Activated CD4-positive, alpha-beta T cell treated with anti-CD3 and anti-CD28 coated beads, Interleukin-2, amount 10 ng/mL, durations not matched to agents 7 days and 5 days (primary cell): Measurements from ENCODE around the gene LDB1. TPM values are rescaled to one million over a fixed set of nuclear protein-coding genes. Genes with fewer than 3 reads are reported as not detected.

ENCODE experiments used
- CTCF ChIA-PET: fragments of 350-600 bp; sonication (Branson Sonifier 250); formaldehyde crosslinking; loops from one replicate; lab custom pipeline; 2021; ENCODE audit warnings: antibody characterized with exemption; lab: Charles Lee
- POLR2A ChIA-PET: fragments of 350-600 bp; sonication (Branson Sonifier 250); formaldehyde crosslinking; loops from one replicate; lab custom pipeline; 2021; ENCODE audit warnings: antibody characterized with exemption; lab: Charles Lee
- DNase-seq: peaks from one replicate; pipeline ENCODE4 v3.0.0-alpha.2; 2020
- H3K27ac Mint-ChIP-seq: one replicate; pipeline ENCODE4 v1.8.0; 2021; ENCODE audit warnings: mild to moderate bottlenecking, moderate library complexity, mixed read lengths
- H3K27me3 Mint-ChIP-seq: one replicate; pipeline ENCODE4 v1.8.0; 2021; ENCODE audit warnings: mixed read lengths
- H3K36me3 Mint-ChIP-seq: one replicate; pipeline ENCODE4 v1.8.0; 2021; ENCODE audit warnings: low read depth, mixed read lengths
- H3K4me1 Mint-ChIP-seq: one replicate; pipeline ENCODE4 v1.8.0; 2021; ENCODE audit warnings: mixed read lengths
- H3K4me3 Mint-ChIP-seq: one replicate; pipeline ENCODE4 v1.8.0; 2021; ENCODE audit warnings: mild to moderate bottlenecking, moderate library complexity, mixed read lengths
- H3K9me3 Mint-ChIP-seq: one replicate; pipeline ENCODE4 v1.8.0; 2021; ENCODE audit warnings: mixed read lengths
- total RNA-seq, 2 experiments: library from RNA; stranded (reverse); gene quantifications; one replicate each; pipeline ENCODE4 v1.2.3, GENCODE V29; 2021

Gene LDB1
- total RNA-seq, 2 experiments from 2014 or later = 96.2 to 105 TPM

DNA sequence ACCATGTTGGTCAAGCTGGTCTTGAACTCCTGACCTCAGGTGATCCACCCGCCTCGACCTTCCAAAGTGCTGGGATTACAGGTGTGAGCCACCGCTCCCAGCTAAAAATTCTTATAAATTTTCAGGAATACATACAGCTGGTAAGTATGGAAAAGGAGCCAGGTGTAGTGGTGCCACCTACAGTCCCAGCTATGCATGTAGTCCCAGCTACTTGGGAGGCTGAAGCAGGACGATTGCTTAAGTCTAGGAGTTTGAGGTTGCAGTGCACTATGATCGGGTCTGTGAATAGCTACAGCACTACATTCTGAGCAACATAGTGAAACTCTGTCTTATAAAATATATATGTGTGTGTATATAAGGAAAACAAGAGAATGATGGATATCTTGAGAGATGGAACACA is 19.0 kb downstream of the LDB1 start:
- Mint-ChIP-seq H3K27me3 (no peaks in the 10 kb centered on the region), H3K27ac (no peak overlapping the region), H3K9me3 (no peaks in the 10 kb centered on the region), H3K4me1 (peaks cover 18% of the 10 kb centered on the region), H3K36me3 (peaks cover 9% of the 10 kb centered on the region), H3K4me3 (no peak overlapping the region)
- no peak for DNase-seq
- CTCF ChIA-PET = interaction anchor here (0.7 to 1.6 kb wide), 7 partner anchors 8 to 85 kb away, joined by 3 to 13 read pairs (median 4); no protein-coding TSS in a partner anchor
- POLR2A ChIA-PET = no interaction called here

DNA sequence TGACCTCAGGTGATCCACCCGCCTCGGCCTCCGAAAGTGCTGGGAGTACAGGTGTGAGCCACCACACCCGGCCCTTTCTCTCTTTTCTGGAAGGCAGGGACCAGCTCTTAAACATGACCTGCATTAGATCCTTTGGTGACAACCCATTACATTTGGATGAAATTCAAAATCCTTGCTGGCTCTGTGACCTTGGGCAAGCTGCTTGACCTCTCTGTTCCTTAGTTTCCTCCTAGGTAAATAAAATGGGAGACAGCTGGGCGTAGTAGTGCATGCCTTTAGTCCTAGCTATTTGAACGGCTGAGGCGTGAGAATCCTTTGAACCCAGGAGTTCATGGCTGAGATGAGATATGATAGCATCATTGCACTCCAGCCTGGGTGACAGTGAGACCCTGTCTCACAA is 23.7 kb downstream of the LDB1 start:
- H3K36me3 Mint-ChIP-seq = peaks cover 6% of the 10 kb centered on the region
- H3K27ac Mint-ChIP-seq = no peak overlapping the region
- no peak overlapping the region for H3K4me3 Mint-ChIP-seq
- H3K4me1 Mint-ChIP-seq = no peaks in the 10 kb centered on the region
- POLR2A ChIA-PET = no interaction called here
- H3K9me3 Mint-ChIP-seq = no peaks in the 10 kb centered on the region
- CTCF ChIA-PET = interaction anchor here (0.9 to 1.4 kb wide), 2 partner anchors 18 to 27 kb away, joined by 3 read pairs; no protein-coding TSS in a partner anchor
- no peak for DNase-seq
- H3K27me3 Mint-ChIP-seq = no peaks in the 10 kb centered on the region

DNA sequence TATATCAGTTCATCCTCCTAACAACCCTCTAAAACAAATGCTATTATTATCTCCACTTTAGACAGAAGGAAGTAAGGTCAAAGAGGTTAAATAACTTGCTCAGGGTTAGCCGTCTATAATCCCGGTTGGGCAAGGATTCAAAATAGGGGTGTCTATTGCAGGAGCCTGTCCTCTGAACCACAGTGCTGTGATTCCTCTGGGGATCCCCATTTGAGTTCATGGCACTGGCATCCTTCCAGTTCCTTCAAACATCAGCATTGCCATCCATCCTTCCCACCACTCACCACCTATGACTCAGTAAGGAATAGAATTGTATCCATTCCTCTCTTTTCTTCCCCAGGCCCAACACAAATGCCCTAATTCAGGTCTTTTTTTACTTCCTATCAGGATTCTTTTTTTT is 29.4 kb downstream of the LDB1 start:
- ChIA-PET CTCF (interaction anchor here (1.2 kb wide), 1 partner anchor 10 kb away, joined by 5 read pairs; no protein-coding TSS in a partner anchor), POLR2A (no interaction called here)
- Mint-ChIP-seq H3K27ac (no peak overlapping the region), H3K4me1 (no peaks in the 10 kb centered on the region), H3K27me3 (no peaks in the 10 kb centered on the region), H3K4me3 (no peak overlapping the region), H3K36me3 (peaks cover 3% of the 10 kb centered on the region), H3K9me3 (no peaks in the 10 kb centered on the region)
- DNase-seq = no peak

DNA sequence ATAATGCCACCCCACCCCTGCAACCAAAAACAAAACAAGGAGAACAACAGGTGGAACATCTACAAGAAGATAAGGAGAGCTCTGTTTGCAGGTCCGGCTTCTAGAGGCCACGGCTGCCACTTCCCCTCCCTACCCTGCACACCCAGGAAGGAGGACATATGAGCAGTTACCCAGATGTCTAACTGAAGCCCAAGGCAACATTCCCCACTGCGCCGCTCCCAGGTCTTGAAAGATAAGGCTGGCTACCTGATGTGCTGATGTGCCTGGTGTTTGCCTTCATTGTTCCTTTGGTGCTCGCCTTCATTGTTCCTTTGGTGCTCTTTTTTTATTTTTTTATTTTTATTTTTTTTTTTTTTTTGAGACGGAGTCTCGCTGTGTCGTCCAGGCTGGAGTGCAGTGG is 34.0 kb downstream of the LDB1 start:
- Mint-ChIP-seq H3K4me1 (no peaks in the 10 kb centered on the region), H3K9me3 (no peaks in the 10 kb centered on the region), H3K27me3 (no peaks in the 10 kb centered on the region), H3K27ac (no peak overlapping the region), H3K4me3 (no peak overlapping the region), H3K36me3 (peaks cover 2% of the 10 kb centered on the region)
- no peak for DNase-seq
- POLR2A ChIA-PET = no interaction called here
- CTCF ChIA-PET = interaction anchor here (0.6 to 2.0 kb wide), 4 partner anchors 14 to 284 kb away, joined by 3 to 7 read pairs (median 3); no protein-coding TSS in a partner anchor

DNA sequence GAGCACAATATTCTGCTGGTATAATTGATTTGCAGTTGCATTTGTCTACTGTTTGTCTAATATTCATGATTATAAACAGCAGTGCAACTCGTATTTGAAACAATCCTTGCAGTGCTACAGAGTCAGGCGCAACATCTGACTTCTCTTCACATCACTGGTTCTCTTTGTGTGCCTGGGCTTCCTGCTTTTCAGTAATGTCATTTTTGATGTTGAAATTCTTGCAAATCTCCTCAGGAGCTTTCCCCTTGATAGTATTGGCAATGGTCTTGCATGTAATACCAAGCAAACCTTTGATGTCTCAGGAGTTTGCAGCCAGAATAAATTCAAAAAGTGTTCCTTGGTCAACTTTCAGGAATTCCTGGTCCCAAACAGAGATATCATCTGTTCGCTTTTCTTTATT is 34.8 kb downstream of the LDB1 start:
- H3K4me3 Mint-ChIP-seq = no peak overlapping the region
- H3K27me3 Mint-ChIP-seq = no peaks in the 10 kb centered on the region
- H3K4me1 Mint-ChIP-seq = no peaks in the 10 kb centered on the region
- no peak overlapping the region for H3K27ac Mint-ChIP-seq
- ChIA-PET POLR2A (no interaction called here), CTCF (interaction anchor here (1.2 to 2.0 kb wide), 2 partner anchors 13 to 24 kb away, joined by 3 to 7 read pairs; no protein-coding TSS in a partner anchor)
- peaks cover under 1% of the 10 kb centered on the region for H3K36me3 Mint-ChIP-seq
- DNase-seq = no peak
- no peaks in the 10 kb centered on the region for H3K9me3 Mint-ChIP-seq

DNA sequence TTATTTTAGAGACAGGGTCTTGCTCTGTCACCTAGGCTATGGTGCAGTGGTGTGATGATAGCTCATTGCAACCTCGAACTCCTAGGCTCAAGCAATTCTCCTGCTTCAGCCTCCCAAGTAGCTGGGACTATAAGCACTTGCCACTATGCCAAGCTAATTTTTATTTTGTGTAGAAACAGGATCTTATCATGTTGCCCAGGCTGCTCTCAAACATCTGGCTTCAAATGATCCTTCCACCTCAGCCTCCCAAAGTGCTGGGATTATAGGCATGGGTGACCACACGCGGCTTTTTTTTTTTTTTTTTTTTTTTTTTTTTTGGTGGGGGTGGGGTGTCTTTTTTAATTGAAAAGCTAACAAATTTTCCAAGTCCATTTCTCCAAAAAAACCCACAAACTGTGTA is 36.6 kb downstream of the LDB1 start:
- no peak overlapping the region for H3K4me3 Mint-ChIP-seq
- CTCF ChIA-PET = interaction anchor here (0.6 to 1.3 kb wide), 3 partner anchors 10 to 14 kb away, joined by 3 to 4 read pairs (median 3); no protein-coding TSS in a partner anchor

DNA sequence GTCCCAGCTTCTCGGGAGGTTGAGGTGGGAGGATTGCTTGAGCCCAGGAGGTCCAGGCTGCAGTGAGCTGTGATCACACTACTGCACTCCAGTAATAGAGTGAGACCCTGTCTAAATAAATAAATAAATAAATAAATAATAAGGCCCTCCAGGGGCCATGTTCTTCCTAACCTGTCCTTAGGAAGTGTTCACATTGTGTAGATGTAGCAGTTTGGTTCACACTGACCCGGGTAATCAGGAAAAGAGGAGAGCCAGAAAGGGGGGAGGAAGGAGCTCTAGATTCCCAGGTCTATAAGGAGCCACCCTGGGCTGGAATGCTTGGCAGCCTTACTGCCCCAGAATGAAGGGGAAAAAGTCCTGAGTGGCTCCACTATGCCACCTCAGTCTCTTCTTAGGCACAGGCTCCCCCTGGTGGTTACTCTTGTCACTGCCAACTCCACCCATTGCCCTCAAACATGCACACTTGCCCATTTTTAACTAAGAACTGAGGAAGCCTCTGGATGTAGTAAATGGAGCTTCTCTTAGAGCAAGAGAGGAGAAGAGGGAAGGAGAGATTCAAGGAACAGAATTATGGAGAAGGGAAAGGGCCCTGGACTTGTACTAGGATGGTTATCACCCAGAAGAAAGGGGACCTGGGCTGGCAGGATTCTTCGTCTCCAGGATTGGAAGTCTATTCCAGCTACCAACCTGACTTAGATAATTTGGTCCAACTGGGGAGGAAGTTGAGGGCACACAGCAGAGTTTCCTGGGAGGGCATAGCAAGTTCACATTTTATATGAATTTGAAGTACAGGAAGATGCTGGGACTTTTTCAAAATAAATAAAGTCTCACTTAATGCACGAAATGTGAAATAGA is 47.3 kb downstream of the LDB1 start:
- peaks cover 3% of the 10 kb centered on the region for H3K36me3 Mint-ChIP-seq
- H3K27me3 Mint-ChIP-seq = no peaks in the 10 kb centered on the region
- peaks cover 1% of the 10 kb centered on the region for H3K4me1 Mint-ChIP-seq
- no peak overlapping the region for H3K27ac Mint-ChIP-seq
- CTCF ChIA-PET = interaction anchor here (0.7 to 4.6 kb wide), 19 partner anchors 8 to 290 kb away, joined by 3 to 25 read pairs (median 4); partner anchors contain the start of genes ARMH3, KCNIP2 and NPM3
- H3K4me3 Mint-ChIP-seq = no peak overlapping the region
- DNase-seq = peak; percentile 86
- POLR2A ChIA-PET = no interaction called here
- no peaks in the 10 kb centered on the region for H3K9me3 Mint-ChIP-seq

More for the DNA sequence above, 36.6 kb downstream of the LDB1 start:
- no peaks in the 10 kb centered on the region for H3K27me3 Mint-ChIP-seq
- H3K36me3 Mint-ChIP-seq = no peaks in the 10 kb centered on the region
- no peak for DNase-seq
- POLR2A ChIA-PET = no interaction called here
- no peaks in the 10 kb centered on the region for H3K9me3 Mint-ChIP-seq
- no peak overlapping the region for H3K27ac Mint-ChIP-seq
- H3K4me1 Mint-ChIP-seq = no peaks in the 10 kb centered on the region

DNA sequence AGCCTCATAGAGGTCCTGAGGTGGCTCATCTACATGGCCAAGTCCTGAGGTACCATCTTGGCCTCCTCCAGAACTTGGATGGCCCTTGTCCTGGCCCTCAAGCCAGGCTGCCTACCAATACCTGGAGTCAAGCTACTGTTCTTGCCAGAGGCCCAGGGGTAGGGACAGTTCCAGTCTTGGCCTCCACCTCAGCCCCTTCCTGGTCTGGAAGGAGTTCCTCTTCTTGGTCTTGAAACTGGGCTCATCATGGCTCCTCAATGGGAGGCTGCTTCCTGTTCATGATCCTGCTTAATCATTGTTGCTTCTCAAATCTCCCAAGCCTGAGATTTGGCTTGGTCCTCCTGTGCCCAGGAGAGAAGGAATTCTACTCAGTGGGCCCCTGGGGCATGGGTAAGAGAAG is 51.1 kb downstream of the LDB1 start:
- Mint-ChIP-seq H3K27ac (peak overlapping the region; percentile 44), H3K4me1 (peaks cover 23% of the 10 kb centered on the region), H3K27me3 (no peaks in the 10 kb centered on the region), H3K36me3 (peaks cover 7% of the 10 kb centered on the region), H3K4me3 (no peak overlapping the region), H3K9me3 (no peaks in the 10 kb centered on the region)
- ChIA-PET POLR2A (interaction anchor here (0.7 to 1.0 kb wide), 2 partner anchors 29 to 44 kb away, joined by 3 read pairs; no protein-coding TSS in a partner anchor), CTCF (interaction anchor here (0.5 to 4.6 kb wide), 8 partner anchors 12 to 228 kb away, joined by 3 to 25 read pairs (median 4); partner anchors contain the start of gene KCNIP2)
- no peak for DNase-seq

DNA sequence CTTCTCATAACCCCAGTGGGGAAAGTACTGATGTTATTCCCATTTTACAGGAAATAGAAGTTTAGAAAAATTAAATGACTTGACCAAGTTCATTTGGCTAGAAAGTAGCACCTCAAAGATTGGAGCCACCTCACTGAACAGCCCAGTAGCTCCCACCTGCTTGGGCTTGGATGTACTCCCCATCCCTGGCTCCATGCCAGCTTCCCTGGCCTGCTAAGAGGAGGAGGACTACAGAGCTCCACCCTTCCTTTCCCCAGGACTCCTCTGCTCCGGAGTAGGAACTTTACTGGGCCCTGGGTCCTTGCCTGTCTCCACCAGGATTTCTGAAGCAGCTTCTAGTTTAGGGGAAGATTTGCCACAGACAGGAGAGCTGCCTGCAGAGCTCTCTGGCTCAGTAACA is 52.0 kb downstream of the LDB1 start:
- POLR2A ChIA-PET = interaction anchor here (0.7 to 1.0 kb wide), 2 partner anchors 28 to 45 kb away, joined by 3 read pairs; no protein-coding TSS in a partner anchor
- Mint-ChIP-seq H3K9me3 (no peaks in the 10 kb centered on the region), H3K27ac (no peak overlapping the region), H3K27me3 (no peaks in the 10 kb centered on the region), H3K4me1 (peaks cover 24% of the 10 kb centered on the region), H3K4me3 (no peak overlapping the region), H3K36me3 (peaks cover 7% of the 10 kb centered on the region)
- no peak for DNase-seq
- CTCF ChIA-PET = interaction anchor here (0.6 to 1.6 kb wide), 9 partner anchors 10 to 1247 kb away, joined by 3 to 7 read pairs (median 3); partner anchors contain the start of gene KCNIP2

DNA sequence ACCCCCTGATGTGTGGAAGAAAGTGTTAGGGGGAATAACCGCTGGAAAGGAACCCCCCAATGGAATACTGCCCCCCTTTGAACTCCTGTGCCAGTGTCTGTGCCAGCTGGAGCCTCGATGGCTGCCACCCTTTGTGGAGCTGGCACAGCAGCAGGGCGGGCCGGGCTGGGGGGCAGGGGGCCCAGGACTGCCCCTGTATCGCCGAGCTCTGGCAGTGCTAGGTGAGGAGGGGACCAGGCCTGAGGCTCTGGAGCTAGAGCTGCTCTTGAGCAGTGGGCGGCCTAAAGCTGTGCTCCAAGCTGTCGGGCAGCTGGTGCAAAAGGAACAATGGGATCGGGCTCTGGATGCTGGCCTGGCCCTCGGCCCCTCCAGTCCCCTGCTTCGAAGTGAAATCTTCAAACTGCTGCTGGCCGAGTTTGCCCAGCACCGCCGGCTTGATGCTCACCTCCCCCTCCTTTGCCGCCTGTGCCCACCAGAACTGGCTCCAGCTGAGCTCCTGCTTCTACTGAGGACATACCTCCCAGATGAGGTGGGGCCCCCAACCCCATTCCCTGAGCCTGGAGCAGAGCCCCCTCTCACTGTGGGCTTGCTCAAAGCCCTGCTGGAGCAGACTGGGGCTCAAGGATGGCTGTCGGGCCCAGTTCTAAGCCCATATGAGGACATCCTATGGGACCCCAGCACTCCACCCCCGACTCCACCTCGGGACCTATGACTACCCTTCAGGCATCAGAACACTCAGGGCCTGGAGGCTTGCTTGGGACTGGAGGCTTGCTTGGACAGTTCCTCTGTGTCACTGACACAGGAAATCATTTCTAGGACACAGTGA is 52.9 kb downstream of the LDB1 start:
- Mint-ChIP-seq H3K9me3 (no peaks in the 10 kb centered on the region), H3K27me3 (no peaks in the 10 kb centered on the region), H3K27ac (no peak overlapping the region), H3K4me1 (peaks cover 30% of the 10 kb centered on the region), H3K36me3 (peaks cover 7% of the 10 kb centered on the region), H3K4me3 (peak overlapping the region; percentile 33)
- POLR2A ChIA-PET = no interaction called here
- DNase-seq = no peak
- CTCF ChIA-PET = interaction anchor here (0.6 to 1.5 kb wide), 10 partner anchors 11 to 1248 kb away, joined by 3 to 7 read pairs (median 3); partner anchors contain the start of gene ARMH3

DNA sequence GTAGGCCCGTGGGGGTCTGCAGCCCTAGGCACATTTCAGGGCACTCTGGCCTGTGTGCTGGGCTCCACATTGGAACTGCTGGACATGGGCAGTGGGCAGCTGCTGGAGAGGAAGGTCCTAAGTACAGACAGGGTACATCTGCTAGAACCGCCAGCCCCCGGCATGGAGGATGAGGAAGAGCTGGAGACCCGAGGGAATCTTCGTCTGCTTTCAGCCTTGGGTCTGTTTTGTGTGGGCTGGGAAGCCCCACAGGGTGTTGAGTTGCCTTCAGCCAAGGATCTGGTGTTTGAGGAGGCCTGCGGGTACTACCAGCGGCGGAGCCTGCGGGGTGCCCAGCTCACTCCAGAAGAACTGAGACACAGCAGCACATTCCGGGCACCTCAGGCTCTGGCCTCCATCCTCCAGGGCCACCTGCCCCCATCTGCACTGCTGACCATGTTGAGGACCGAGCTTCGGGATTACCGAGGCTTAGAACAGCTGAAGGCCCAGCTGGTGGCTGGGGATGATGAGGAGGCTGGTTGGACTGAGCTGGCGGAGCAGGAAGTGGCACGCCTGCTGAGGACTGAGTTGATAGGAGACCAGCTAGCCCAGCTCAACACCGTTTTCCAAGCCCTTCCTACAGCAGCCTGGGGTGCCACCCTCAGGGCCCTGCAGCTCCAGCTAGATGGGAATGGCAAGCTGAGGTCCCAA is 53.6 kb downstream of the LDB1 start:
- Mint-ChIP-seq H3K27ac (peak overlapping the region; percentile 89), H3K9me3 (no peaks in the 10 kb centered on the region), H3K4me3 (peak overlapping the region; percentile 81), H3K36me3 (peaks cover 7% of the 10 kb centered on the region), H3K4me1 (peaks cover 30% of the 10 kb centered on the region), H3K27me3 (no peaks in the 10 kb centered on the region)
- CTCF ChIA-PET = interaction anchor here (0.6 to 1.4 kb wide), 6 partner anchors 10 to 867 kb away, joined by 3 to 6 read pairs (median 3); partner anchors contain the start of gene ARMH3
- no peak for DNase-seq
- POLR2A ChIA-PET = no interaction called here
